Measurements from ENCODE around the gene WASF3.

GRCh38 chr13:26555413-26555812, 2.1 kb upstream of the WASF3 start:
- no peak for TF ChIP-seq CTCF (IDR thresholded peaks at IDR 0.05)
- no peak for TF ChIP-seq POLR2A (IDR thresholded peaks at IDR 0.05)
